IPS-18c (cell line): ENCODE data around the gene PTPRN2.
"Not testable (repeated sequence)": the region's sequence is repeated elsewhere in the genome, so short reads cannot be mapped to it uniquely, and the experiment has no call there.

Experiments
- H3K4me3 ChIP-seq: 2 replicates; pipeline ENCODE4 v1.7.0; 2013; ENCODE audit warnings: low read depth, mild to moderate bottlenecking, low read length, moderate library complexity; ENCODE audit not compliant: insufficient read depth
- H3K9me3 ChIP-seq: one replicate; pipeline ENCODE4 v1.6.1; 2013; ENCODE audit warnings: mild to moderate bottlenecking, low read length, moderate library complexity; ENCODE audit not compliant: control insufficient read depth, insufficient read depth

The PTPRN2 gene

DNA sequence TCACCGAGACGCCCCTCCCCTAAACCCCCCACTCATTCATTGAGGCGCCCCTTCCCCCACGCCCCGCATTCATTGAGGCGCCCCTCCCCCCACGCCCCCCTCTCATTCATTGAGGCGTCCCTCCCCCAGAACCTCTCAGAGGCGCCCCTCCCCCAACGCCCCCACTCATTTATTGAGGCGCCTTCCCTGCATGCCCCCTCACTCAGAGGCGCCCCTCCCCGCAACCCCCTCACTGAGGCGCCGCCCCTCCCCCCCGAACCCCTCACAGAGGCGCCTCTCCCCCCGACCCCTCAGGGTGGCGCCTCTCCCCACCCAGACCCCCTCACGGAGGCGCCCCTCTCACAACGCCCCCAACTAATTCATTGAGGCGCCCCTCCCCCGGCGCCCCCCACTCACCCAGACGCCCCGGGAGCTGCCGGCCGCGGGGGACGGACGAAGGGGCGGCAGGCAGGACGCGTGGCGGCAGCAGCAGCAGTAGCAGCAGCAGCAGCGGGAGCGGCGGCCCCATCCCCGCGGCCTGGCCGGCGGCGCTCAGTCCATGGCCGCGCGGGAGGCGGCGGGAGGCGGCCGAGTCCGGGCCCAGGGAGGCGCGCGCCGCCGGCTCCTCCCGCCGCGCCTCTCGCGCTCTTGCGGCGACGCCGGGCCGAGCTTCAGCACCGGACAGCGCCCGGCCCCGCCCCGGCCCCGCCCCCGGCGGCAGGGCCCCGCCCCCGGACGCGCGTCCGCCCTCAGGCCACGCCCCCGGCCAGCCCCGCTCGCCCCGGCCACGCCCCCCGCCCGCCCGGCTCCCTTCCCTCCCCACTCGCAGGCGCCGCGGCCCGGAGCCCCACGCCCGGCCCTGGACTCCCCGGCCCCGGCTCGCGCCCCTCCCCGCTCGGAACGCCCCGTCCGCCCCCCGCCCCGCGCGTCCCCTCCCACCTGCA is at the start of gene PTPRN2:
PTPRN2 (minus strand) TSS at position 662 of the 923 bp plus-strand sequence.
- peak within 1 kb of the TSS; percentile 36 for H3K4me3 ChIP-seq

GRCh38 chr7:158633055-158633956 is 45.7 kb upstream of the PTPRN2 start:
- Histone ChIP-seq H3K9me3 (no peaks in the 10 kb centered on the region), H3K4me3 (no peak overlapping the region)

More for the DNA sequence above, at the start of gene PTPRN2:
- no peaks in the 10 kb centered on the region for H3K9me3 ChIP-seq

DNA sequence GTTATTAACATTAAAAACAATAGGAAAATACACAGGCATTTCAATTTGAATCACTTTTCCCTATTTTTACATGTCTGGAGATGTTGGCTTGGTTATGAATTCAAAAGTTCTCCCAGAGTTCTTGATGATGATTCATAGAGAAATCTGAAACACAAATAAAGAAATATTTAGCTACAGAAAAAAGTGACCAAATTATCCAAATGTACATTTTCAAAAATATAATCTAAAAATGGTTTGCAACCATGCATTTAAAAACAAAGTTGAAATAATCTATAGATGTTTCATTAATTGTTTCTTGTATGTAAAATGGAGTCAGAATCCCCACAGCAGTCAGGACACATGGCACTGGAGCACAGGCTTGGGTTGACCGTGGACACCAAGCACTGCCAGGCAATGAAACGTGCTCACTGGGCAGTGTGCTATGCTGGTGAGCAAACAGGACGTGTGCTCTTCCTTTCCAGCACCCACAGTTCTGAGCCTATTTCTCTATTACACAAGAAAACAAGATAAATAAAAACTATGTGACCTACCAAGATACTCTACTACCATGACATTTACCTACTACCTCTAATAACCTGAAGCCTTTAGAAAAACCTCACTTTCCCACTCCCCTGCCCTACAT is 44.1 kb upstream of the PTPRN2 start:
- Histone ChIP-seq H3K4me3 (no peak overlapping the region), H3K9me3 (no peaks in the 10 kb centered on the region)

- not testable (repeated sequence) for H3K9me3 ChIP-seq, H3K4me3 ChIP-seq
These were observed 38.7 kb upstream of the PTPRN2 start for GRCh38 chr7:158626289-158626688.

- H3K9me3 ChIP-seq, result no peaks in the 10 kb centered on the region
- no peak overlapping the region for H3K4me3 ChIP-seq
These were observed 35.6 kb upstream of the PTPRN2 start for GRCh38 chr7:158623241-158623640.

DNA sequence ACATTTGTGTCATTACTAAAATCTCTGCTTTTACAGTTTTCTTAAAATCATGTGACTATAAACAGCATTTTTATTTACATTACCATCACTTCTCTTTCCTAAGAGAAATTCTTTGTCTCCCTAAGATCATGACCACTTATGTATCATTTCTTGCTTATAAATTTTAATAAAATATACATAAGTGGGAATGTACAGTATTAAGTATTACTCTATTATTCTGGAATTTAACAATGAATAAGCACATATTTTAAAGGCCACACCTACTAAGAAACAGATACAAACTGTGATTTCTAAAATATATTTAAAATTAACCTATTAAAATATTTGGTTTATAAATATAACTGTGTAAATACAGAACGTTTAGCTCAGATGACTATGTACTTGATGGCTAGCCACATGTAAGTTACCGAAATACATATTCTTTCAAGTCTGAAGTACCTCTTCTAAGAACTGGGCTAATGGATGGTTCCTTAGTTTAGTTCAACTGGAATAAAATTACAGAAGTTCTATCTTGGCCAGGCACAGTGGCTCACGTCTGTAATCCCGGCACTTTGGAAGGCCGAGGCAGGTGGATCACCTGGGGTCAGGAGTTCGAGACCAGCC is 33.3 kb upstream of the PTPRN2 start:
- no peak overlapping the region for H3K4me3 ChIP-seq

DNA sequence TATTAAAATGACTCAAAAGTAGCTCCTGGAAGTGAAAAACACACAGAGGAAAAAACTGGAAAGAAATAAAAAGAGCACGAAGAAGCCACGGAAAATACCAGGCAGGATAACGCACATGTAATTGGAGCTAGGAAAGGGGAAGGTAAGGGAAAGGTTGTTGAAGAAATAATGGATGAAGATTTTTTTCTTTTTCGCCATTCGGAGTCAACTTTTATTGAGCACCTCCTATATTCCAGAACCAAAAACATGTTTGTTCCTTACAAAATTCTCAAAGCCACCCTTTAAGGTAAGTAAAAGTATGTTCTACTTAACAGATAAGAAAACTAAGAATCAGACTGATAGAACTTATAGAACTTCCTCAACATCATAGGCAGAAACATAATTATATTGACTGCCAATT is 32.8 kb upstream of the PTPRN2 start:
- Histone ChIP-seq H3K4me3 (no peak overlapping the region), H3K9me3 (no peaks in the 10 kb centered on the region)

More for the DNA sequence above, 33.3 kb upstream of the PTPRN2 start:
- no peaks in the 10 kb centered on the region for H3K9me3 ChIP-seq

DNA sequence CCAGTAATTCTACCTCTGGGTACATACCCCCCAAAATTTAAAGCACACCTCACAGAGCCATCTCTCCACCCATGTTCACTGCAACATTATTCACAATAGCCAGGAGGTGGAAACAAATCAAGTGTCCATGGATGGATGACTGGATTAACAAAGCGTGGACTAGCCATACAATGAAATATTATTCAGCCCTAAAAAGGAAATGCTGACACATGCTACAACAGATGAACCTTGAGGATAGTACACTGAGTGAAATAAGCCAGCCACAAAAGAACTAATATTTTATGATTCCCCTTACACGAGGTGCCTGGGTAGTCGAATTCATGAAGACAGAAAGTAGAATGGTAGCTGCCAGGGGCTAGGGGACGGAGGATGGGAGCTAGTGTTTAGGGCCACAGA is 31.1 kb upstream of the PTPRN2 start:
- H3K9me3 ChIP-seq, result no peaks in the 10 kb centered on the region
- H3K4me3 ChIP-seq, result no peak overlapping the region

DNA sequence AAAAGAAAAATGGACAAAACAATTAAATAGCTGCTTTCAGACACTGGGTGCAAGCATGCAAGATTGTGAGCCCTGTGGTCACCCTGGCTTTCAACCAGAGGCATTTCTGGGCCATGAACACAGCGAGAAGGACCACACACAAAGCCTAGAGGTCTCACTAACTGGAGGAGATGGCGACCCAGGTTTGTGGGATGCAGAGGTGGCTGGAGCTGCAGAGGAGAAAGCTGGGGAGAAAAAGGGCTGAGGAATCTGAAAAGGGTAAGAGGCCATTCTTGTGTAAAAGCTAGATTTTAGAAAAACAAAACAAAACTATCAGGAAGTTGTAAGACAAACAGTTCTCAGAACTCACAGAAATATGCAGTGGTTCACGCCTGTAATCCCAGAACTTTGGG is 30.1 kb upstream of the PTPRN2 start:
- Histone ChIP-seq H3K4me3 (no peak overlapping the region), H3K9me3 (no peaks in the 10 kb centered on the region)

- Histone ChIP-seq H3K9me3 (no peaks in the 10 kb centered on the region), H3K4me3 (no peak overlapping the region)
These were observed 28.4 kb upstream of the PTPRN2 start for GRCh38 chr7:158616050-158616449.

- Histone ChIP-seq H3K4me3 (no peak overlapping the region), H3K9me3 (no peaks in the 10 kb centered on the region)
These were observed 27.1 kb upstream of the PTPRN2 start for GRCh38 chr7:158614700-158615099.

DNA sequence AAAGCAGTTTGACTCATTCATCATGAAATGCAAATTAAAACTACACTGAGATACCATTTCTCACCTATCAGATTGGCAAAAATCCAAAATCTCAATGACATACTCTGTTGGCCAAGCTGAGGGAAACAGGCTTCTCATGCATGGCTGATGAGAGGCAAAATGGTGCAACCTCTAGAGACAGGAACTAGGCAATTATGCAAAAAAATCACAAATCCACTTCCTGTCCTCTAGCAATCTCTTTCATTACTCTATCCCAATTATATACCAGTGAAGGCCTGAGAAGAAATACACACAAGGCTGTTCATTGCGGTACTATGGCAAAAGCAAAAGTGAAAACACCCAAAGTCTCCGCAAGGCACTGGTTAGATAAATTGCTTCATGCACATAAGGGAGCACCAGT is 25.9 kb upstream of the PTPRN2 start:
- no peak overlapping the region for H3K4me3 ChIP-seq
- H3K9me3 ChIP-seq, result no peaks in the 10 kb centered on the region

GRCh38 chr7:158612546-158612945 is 24.9 kb upstream of the PTPRN2 start:
- Histone ChIP-seq H3K4me3 (no peak overlapping the region), H3K9me3 (no peaks in the 10 kb centered on the region)

- Histone ChIP-seq H3K9me3 (no peaks in the 10 kb centered on the region), H3K4me3 (no peak overlapping the region)
These were observed 23.9 kb upstream of the PTPRN2 start for GRCh38 chr7:158611541-158611940.

GRCh38 chr7:158609313-158609974 is 21.8 kb upstream of the PTPRN2 start:
- Histone ChIP-seq H3K4me3 (no peak overlapping the region), H3K9me3 (no peaks in the 10 kb centered on the region)

DNA sequence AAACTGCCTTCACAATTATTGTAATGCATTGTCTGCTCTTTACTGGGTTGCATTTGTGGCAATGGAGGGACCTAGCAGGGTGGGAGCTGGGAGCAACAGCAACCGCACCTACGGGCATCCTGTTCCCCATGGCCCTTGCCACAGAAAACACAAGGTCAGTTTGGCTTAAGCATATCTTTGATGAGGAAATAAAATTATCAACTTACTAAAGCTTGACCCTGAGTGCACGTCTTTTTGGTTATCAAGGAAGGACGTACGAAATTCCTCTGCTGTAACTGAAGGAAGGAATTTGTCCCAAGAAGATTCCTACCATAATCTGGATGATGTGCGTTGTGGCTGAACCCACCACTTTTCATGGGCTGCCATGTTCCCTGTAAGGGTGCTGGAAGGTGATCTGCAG is 19.9 kb upstream of the PTPRN2 start:
- no peak overlapping the region for H3K4me3 ChIP-seq
- H3K9me3 ChIP-seq, result peaks cover 2% of the 10 kb centered on the region
